OCI-LY3 (cell line): ENCODE measurements around the gene MEF2C.

Experiments used
- CTCF ChIP-seq: fragments of 200-600, 300-600 bp; sonication (generic); IDR thresholded peaks from 2 replicates; pipeline ENCODE4 v1.5.1; 2014; ENCODE audit warnings: antibody characterized with exemption, low read length, low read depth
- EZH2phosphoT487 ChIP-seq: fragments of 200-600 bp; shearing (Covaris generic); IDR thresholded peaks from 2 replicates; pipeline ENCODE4 v1.6.1; 2018; ENCODE audit warnings: antibody characterized with exemption, mixed run types, low read depth

- peak; percentile 74 for TF ChIP-seq CTCF
- TF ChIP-seq EZH2phosphoT487, result no peak
Measured at GRCh38 chr5:88729084-88729828, 153.7 kb downstream of the MEF2C start.
